HepG2 (cell line): ENCODE measurements around the gene CTRB2. TPM values are rescaled to one million over a fixed set of nuclear protein-coding genes. Genes with fewer than 3 reads are reported as not detected.

Experiments
- BORCS8-MEF2B ChIP-seq: sonication (generic); formaldehyde crosslinking; IDR thresholded peaks from 2 replicates; pipeline ENCODE4 v1.8.0; 2022; ENCODE audit warnings: mild to moderate bottlenecking, missing genetic modification reagents
- HDAC1 ChIP-seq: sonication (generic); formaldehyde crosslinking; IDR thresholded peaks from 2 replicates; pipeline ENCODE4 v1.5.1; 2020; ENCODE audit warnings: mild to moderate bottlenecking, missing genetic modification reagents
- HNF4G ChIP-seq, 2 experiments: sonication (generic) in 1 of 2; formaldehyde crosslinking in 1 of 2; IDR thresholded peaks; 2 replicates each; pipeline versions ENCODE4 v1.4.0 to v1.6.1; 2011 to 2020; ENCODE audit warnings: borderline replicate concordance in 2 of 2, low read depth in 2 of 2, mild to moderate bottlenecking in 2 of 2, low read length in 1 of 2, missing genetic modification reagents in 1 of 2, moderate library complexity in 1 of 2
- MXD4 ChIP-seq: IDR thresholded peaks from 2 replicates; pipeline ENCODE4 v1.6.1; 2016; ENCODE audit warnings: mild to moderate bottlenecking, missing biosample characterization, missing genetic modification reagents
- PHF20 ChIP-seq: sonication (generic); formaldehyde crosslinking; IDR thresholded peaks from 2 replicates; pipeline ENCODE4 v1.5.0; 2020; ENCODE audit warnings: mild to moderate bottlenecking, missing genetic modification reagents
- ZBTB40 ChIP-seq, 2 experiments: fragments of 450-650 bp in 1 of 2; sonication (generic) in 1 of 2; formaldehyde crosslinking in 1 of 2; IDR thresholded peaks; 2 replicates each; pipeline versions ENCODE4 v1.6.1 to v1.8.0; 2016 to 2022; ENCODE audit warnings: antibody characterized with exemption in 1 of 2, mild to moderate bottlenecking in 1 of 2, missing genetic modification reagents in 1 of 2
- ZNF101 ChIP-seq: sonication (generic); formaldehyde crosslinking; IDR thresholded peaks from 2 replicates; pipeline ENCODE4 v1.4.0; 2020; ENCODE audit warnings: mild to moderate bottlenecking, low read depth, missing genetic modification reagents, borderline replicate concordance
- ZNF160 ChIP-seq: sonication (generic); formaldehyde crosslinking; IDR thresholded peaks from 2 replicates; pipeline ENCODE4 v1.8.0; 2022; ENCODE audit warnings: mild to moderate bottlenecking, inconsistent platforms, missing genetic modification reagents
- ZNF296 ChIP-seq: sonication (generic); formaldehyde crosslinking; conservative IDR thresholded peaks from 2 replicates; pipeline ENCODE4 v1.5.0; 2020; ENCODE audit warnings: mild to moderate bottlenecking, missing genetic modification reagents
- ZNF75D ChIP-seq: sonication (generic); formaldehyde crosslinking; IDR thresholded peaks from 2 replicates; pipeline ENCODE4 v1.8.1; 2023; ENCODE audit warnings: missing genetic modification reagents, mild to moderate bottlenecking, borderline replicate concordance
- ZNF776 ChIP-seq: sonication (generic); formaldehyde crosslinking; IDR thresholded peaks from 2 replicates; pipeline ENCODE4 v1.4.0; 2020; ENCODE audit warnings: mild to moderate bottlenecking, missing genetic modification reagents
- polyA plus RNA-seq, 8 experiments: library from polyadenylated mRNA; depleted of rRNA in 3 of 8; stranded (reverse) in 7 of 8; unstranded in 1 of 8; fragments of >200 nt; fragmentation: Illumina TruSeq in 4 of 8; extraction: Trizol in 4 of 8; gene quantifications; 2 replicates each; pipeline versions ENCODE4 v1.2.1 to v1.2.3, GENCODE V29; 2011 to 2016; ENCODE audit warnings: low read depth in 4 of 8, missing spikeins in 1 of 8, mixed read lengths in 1 of 8; ENCODE audit not compliant: insufficient read depth in 1 of 8
- total RNA-seq, 5 experiments: library from RNA; depleted of rRNA; stranded (reverse); fragments of >200 nt; fragmentation: Illumina TruSeq; extraction: Trizol; gene quantifications; 2 replicates each; pipeline ENCODE4 v1.2.3, GENCODE V29; 2016; ENCODE audit warnings: low read depth in 1 of 5
- TF ChIP-seq, protein P1 (sequence below): IDR thresholded peaks from 2 replicates; pipeline ENCODE4 v1.6.1; 2012; ENCODE audit warnings: inconsistent platforms
- TF ChIP-seq, protein P2 (sequence below): sonication (generic); formaldehyde crosslinking; IDR thresholded peaks from 2 replicates; pipeline ENCODE4 v1.5.0; 2020; ENCODE audit warnings: mild to moderate bottlenecking, missing genetic modification reagents, borderline replicate concordance

The CTRB2 gene
- total and polyA plus RNA-seq, 2 of the 13 experiments (the other 11 are each of a cell fraction or from before 2014, with no cell fraction given), result 0.13 TPM; not detected in 1

- TF ChIP-seq, protein P1, sequence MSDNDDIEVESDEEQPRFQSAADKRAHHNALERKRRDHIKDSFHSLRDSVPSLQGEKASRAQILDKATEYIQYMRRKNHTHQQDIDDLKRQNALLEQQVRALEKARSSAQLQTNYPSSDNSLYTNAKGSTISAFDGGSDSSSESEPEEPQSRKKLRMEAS, result peak; percentile 41; the same call in 1 of the 2 replicates
- TF ChIP-seq, protein P2, sequence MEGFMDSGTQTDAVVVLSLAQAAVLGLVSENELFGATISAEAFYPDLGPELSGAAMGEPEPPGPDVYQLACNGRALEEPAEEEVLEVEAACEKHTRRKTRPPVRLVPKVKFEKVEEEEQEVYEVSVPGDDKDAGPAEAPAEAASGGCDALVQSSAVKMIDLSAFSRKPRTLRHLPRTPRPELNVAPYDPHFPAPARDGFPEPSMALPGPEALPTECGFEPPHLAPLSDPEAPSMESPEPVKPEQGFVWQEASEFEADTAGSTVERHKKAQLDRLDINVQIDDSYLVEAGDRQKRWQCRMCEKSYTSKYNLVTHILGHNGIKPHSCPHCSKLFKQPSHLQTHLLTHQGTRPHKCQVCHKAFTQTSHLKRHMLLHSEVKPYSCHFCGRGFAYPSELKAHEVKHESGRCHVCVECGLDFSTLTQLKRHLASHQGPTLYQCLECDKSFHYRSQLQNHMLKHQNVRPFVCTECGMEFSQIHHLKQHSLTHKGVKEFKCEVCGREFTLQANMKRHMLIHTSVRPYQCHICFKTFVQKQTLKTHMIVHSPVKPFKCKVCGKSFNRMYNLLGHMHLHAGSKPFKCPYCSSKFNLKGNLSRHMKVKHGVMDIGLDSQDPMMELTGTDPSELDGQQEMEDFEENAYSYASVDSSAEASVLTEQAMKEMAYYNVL (CRISPR knock-in tag), result 0 out of 2 replicates have a peak, but pooled peaks have one; percentile 22
- no peak for TF ChIP-seq ZNF776
- TF ChIP-seq HNF4G (IDR thresholded peaks at IDR 0.05; ENCODE audit: borderline replicate concordance, low read depth, low read length), result no peak
- TF ChIP-seq HNF4G (CRISPR knock-in tag; IDR thresholded peaks at IDR 0.05; ENCODE audit: borderline replicate concordance, low read depth), result 0 out of 2 replicates have a peak, but pooled peaks have one; percentile 45
- 0 out of 2 replicates have a peak, but pooled peaks have one; percentile 1 for TF ChIP-seq ZNF160
- peak; percentile 24; the same call in 1 of the 2 replicates for TF ChIP-seq BORCS8-MEF2B (CRISPR knock-in tag)
- no peak for TF ChIP-seq MXD4 (CRISPR knock-in tag)
- no peak for TF ChIP-seq ZNF101 (CRISPR knock-in tag)
- no peak for TF ChIP-seq PHF20 (CRISPR knock-in tag)
- no peak for TF ChIP-seq ZNF75D
- no peak for TF ChIP-seq ZNF296 (CRISPR knock-in tag)
- no peak for TF ChIP-seq HDAC1
- no peak for TF ChIP-seq ZBTB40 (IDR thresholded peaks at IDR 0.05)
- TF ChIP-seq ZBTB40 (CRISPR knock-in tag; IDR thresholded peaks at IDR 0.05), result no peak
These were observed 45.3 kb upstream of the CTRB2 start (continued) for GRCh38 chr16:75252049-75252864.
